Measurements from ENCODE around the gene CEP152.
"Not testable (repeated sequence)": the region's sequence is repeated elsewhere in the genome, so short reads cannot be mapped to it uniquely, and the experiment has no call there.

Gene CEP152

GRCh38 chr15:48803877-48804276, 7.0 kb downstream of the CEP152 start:
- no peak for DNase-seq (ENCODE audit: low spot score)

GRCh38 chr15:48802867-48803266, 8.0 kb downstream of the CEP152 start:
- DNase-seq (ENCODE audit: low spot score) = no peak

- no peak for DNase-seq (ENCODE audit: low spot score)
These were observed 8.6 kb downstream of the CEP152 start for GRCh38 chr15:48802257-48802656.

- DNase-seq (ENCODE audit: low spot score) = peak; percentile 38
These were observed 9.9 kb downstream of the CEP152 start for GRCh38 chr15:48800811-48801455.

- no peak for DNase-seq (ENCODE audit: low spot score)
These were observed 10.6 kb downstream of the CEP152 start for GRCh38 chr15:48800245-48800644.

- no peak for DNase-seq (ENCODE audit: low spot score)
These were observed 12.6 kb downstream of the CEP152 start for GRCh38 chr15:48798319-48798718.

- DNase-seq (ENCODE audit: low spot score) = no peak
These were observed 13.9 kb downstream of the CEP152 start for GRCh38 chr15:48796930-48797329.

- DNase-seq (ENCODE audit: low spot score) = no peak
These were observed 14.3 kb downstream of the CEP152 start for GRCh38 chr15:48796521-48796920.

GRCh38 chr15:48795901-48796300, 15.0 kb downstream of the CEP152 start:
- no peak for DNase-seq (ENCODE audit: low spot score)

GRCh38 chr15:48794697-48795134, 16.2 kb downstream of the CEP152 start:
- DNase-seq (ENCODE audit: low spot score) = peak; percentile 3

GRCh38 chr15:48792408-48792807, 18.5 kb downstream of the CEP152 start:
- no peak for DNase-seq (ENCODE audit: low spot score)

- not testable (repeated sequence) for DNase-seq (ENCODE audit: low spot score)
These were observed 20.3 kb downstream of the CEP152 start for GRCh38 chr15:48790466-48791115.

- no peak for DNase-seq (ENCODE audit: low spot score)
These were observed 25.2 kb downstream of the CEP152 start for GRCh38 chr15:48785712-48786111.

- no peak for DNase-seq (ENCODE audit: low spot score)
These were observed 25.7 kb downstream of the CEP152 start for GRCh38 chr15:48785195-48785594.

GRCh38 chr15:48784756-48785155, 26.1 kb downstream of the CEP152 start:
- no peak for DNase-seq (ENCODE audit: low spot score)

GRCh38 chr15:48782911-48783310, 28.0 kb downstream of the CEP152 start:
- DNase-seq (ENCODE audit: low spot score) = no peak

- DNase-seq (ENCODE audit: low spot score) = no peak
These were observed 29.3 kb downstream of the CEP152 start for GRCh38 chr15:48781481-48782081.

- DNase-seq (ENCODE audit: low spot score) = no peak
These were observed 29.9 kb downstream of the CEP152 start for GRCh38 chr15:48781017-48781416.

GRCh38 chr15:48778331-48778730, 32.5 kb downstream of the CEP152 start:
- DNase-seq (ENCODE audit: low spot score) = no peak

GRCh38 chr15:48777645-48778330, 33.1 kb downstream of the CEP152 start:
- peak; percentile 2 for DNase-seq (ENCODE audit: low spot score)

GRCh38 chr15:48775546-48775945, 35.3 kb downstream of the CEP152 start:
- no peak for DNase-seq (ENCODE audit: low spot score)

GRCh38 chr15:48774484-48774883, 36.4 kb downstream of the CEP152 start:
- no peak for DNase-seq (ENCODE audit: low spot score)

GRCh38 chr15:48766196-48766595, 44.7 kb downstream of the CEP152 start:
- no peak for DNase-seq (ENCODE audit: low spot score)
